Measurements from ENCODE around the gene PRAMEF8. TPM values are rescaled to one million over a fixed set of nuclear protein-coding genes. Genes with fewer than 3 reads are reported as not detected.
"Not testable (repeated sequence)": the region's sequence is repeated elsewhere in the genome, so short reads cannot be mapped to it uniquely, and the experiment has no call there.

The PRAMEF8 gene
- not detected for polyA plus RNA-seq (ENCODE audit: low read depth in 6 of 6)

GRCh38 chr1:13285037-13285436 lies at the start of gene PRAMEF8:
Gene PRAMEF8, minus strand, starts transcription at chr1:13285137. Its CDS starts 1,046 bp downstream, at chr1:13284091.
- not testable (repeated sequence) for H3K27ac Mint-ChIP-seq; H3K4me1 Mint-ChIP-seq; DNase-seq; H3K4me3 Mint-ChIP-seq; H3K36me3 Mint-ChIP-seq; ATAC-seq (ENCODE audit: low read depth in 2 of 2); H3K27me3 Mint-ChIP-seq; H3K9me3 Mint-ChIP-seq

GRCh38 chr1:13315281-13315680 lies 30.3 kb upstream of the PRAMEF8 start, which contains the start of gene PRAMEF15:
Gene PRAMEF15, plus strand, starts transcription at chr1:13315581. Its CDS starts 2,827 bp downstream, at chr1:13318408.
- not testable (repeated sequence) for DNase-seq; H3K36me3 Mint-ChIP-seq; H3K27me3 Mint-ChIP-seq; H3K27ac Mint-ChIP-seq; ATAC-seq (ENCODE audit: low read depth in 2 of 2); H3K9me3 Mint-ChIP-seq; H3K4me3 Mint-ChIP-seq; H3K4me1 Mint-ChIP-seq

- not testable (repeated sequence) for H3K27me3 Mint-ChIP-seq; H3K4me1 Mint-ChIP-seq; H3K9me3 Mint-ChIP-seq; ATAC-seq (ENCODE audit: low read depth in 2 of 2); H3K4me3 Mint-ChIP-seq; DNase-seq; H3K27ac Mint-ChIP-seq; H3K36me3 Mint-ChIP-seq
These were observed 18.3 kb upstream of the PRAMEF8 start, which contains the start of gene PRAMEF33 for GRCh38 chr1:13303239-13303638. Gene PRAMEF33, plus strand, starts transcription at chr1:13303539. Its CDS starts 2,416 bp downstream, at chr1:13305955.

- H3K36me3 Mint-ChIP-seq; H3K4me3 Mint-ChIP-seq; ATAC-seq (ENCODE audit: low read depth in 2 of 2); DNase-seq; H3K27ac Mint-ChIP-seq; H3K27me3 Mint-ChIP-seq; H3K9me3 Mint-ChIP-seq; H3K4me1 Mint-ChIP-seq: not testable (repeated sequence)
These were observed 17.3 kb upstream of the PRAMEF8 start for GRCh38 chr1:13302197-13302596.

GRCh38 chr1:13298699-13299098 lies 13.8 kb upstream of the PRAMEF8 start:
- ATAC-seq (ENCODE audit: low read depth in 2 of 2); H3K9me3 Mint-ChIP-seq; H3K27ac Mint-ChIP-seq; DNase-seq; H3K36me3 Mint-ChIP-seq; H3K4me3 Mint-ChIP-seq; H3K27me3 Mint-ChIP-seq; H3K4me1 Mint-ChIP-seq: not testable (repeated sequence)

- not testable (repeated sequence) for H3K27me3 Mint-ChIP-seq; H3K36me3 Mint-ChIP-seq; DNase-seq; ATAC-seq (ENCODE audit: low read depth in 2 of 2); H3K4me1 Mint-ChIP-seq; H3K9me3 Mint-ChIP-seq; H3K27ac Mint-ChIP-seq; H3K4me3 Mint-ChIP-seq
These were observed 12.4 kb upstream of the PRAMEF8 start for GRCh38 chr1:13297216-13297931.

GRCh38 chr1:13289030-13289429 lies 4.1 kb upstream of the PRAMEF8 start:
- H3K27me3 Mint-ChIP-seq; H3K9me3 Mint-ChIP-seq; H3K4me1 Mint-ChIP-seq; H3K4me3 Mint-ChIP-seq; ATAC-seq (ENCODE audit: low read depth in 2 of 2); H3K27ac Mint-ChIP-seq; H3K36me3 Mint-ChIP-seq; DNase-seq: not testable (repeated sequence)

- not testable (repeated sequence) for H3K9me3 Mint-ChIP-seq; H3K4me1 Mint-ChIP-seq; H3K27me3 Mint-ChIP-seq; DNase-seq; H3K36me3 Mint-ChIP-seq; H3K27ac Mint-ChIP-seq; H3K4me3 Mint-ChIP-seq; ATAC-seq (ENCODE audit: low read depth in 2 of 2)
These were observed 5.3 kb downstream of the PRAMEF8 start for GRCh38 chr1:13279617-13280016.

GRCh38 chr1:13277016-13277415 lies 7.9 kb downstream of the PRAMEF8 start:
- H3K27me3 Mint-ChIP-seq; ATAC-seq (ENCODE audit: low read depth in 2 of 2); DNase-seq; H3K36me3 Mint-ChIP-seq; H3K4me3 Mint-ChIP-seq; H3K27ac Mint-ChIP-seq; H3K4me1 Mint-ChIP-seq; H3K9me3 Mint-ChIP-seq: not testable (repeated sequence)

GRCh38 chr1:13265124-13265523 lies 19.8 kb downstream of the PRAMEF8 start:
- H3K4me1 Mint-ChIP-seq; H3K4me3 Mint-ChIP-seq; H3K27ac Mint-ChIP-seq; H3K36me3 Mint-ChIP-seq; H3K27me3 Mint-ChIP-seq; DNase-seq; ATAC-seq (ENCODE audit: low read depth in 2 of 2); H3K9me3 Mint-ChIP-seq: not testable (repeated sequence)

GRCh38 chr1:13253898-13254297 lies 31.0 kb downstream of the PRAMEF8 start, which contains the start of gene PRAMEF5:
Gene PRAMEF5, plus strand, starts transcription at chr1:13254198. Its CDS starts 5,071 bp downstream, at chr1:13259269.
- DNase-seq; H3K27me3 Mint-ChIP-seq; H3K36me3 Mint-ChIP-seq; H3K9me3 Mint-ChIP-seq; H3K4me3 Mint-ChIP-seq; H3K27ac Mint-ChIP-seq; H3K4me1 Mint-ChIP-seq; ATAC-seq (ENCODE audit: low read depth in 2 of 2): not testable (repeated sequence)

- H3K27me3 Mint-ChIP-seq = peaks cover 0 to 15% (median 11%) of the 10 kb centered on the region in 3 donors
- H3K36me3 Mint-ChIP-seq; H3K4me1 Mint-ChIP-seq; ATAC-seq (ENCODE audit: low read depth in 2 of 2); H3K9me3 Mint-ChIP-seq; H3K4me3 Mint-ChIP-seq; H3K27ac Mint-ChIP-seq; DNase-seq: not testable (repeated sequence)
These were observed 37.8 kb downstream of the PRAMEF8 start for GRCh38 chr1:13247122-13247521.

GRCh38 chr1:13246554-13246871 lies 38.4 kb downstream of the PRAMEF8 start:
- not testable (repeated sequence) for DNase-seq; H3K9me3 Mint-ChIP-seq; H3K4me1 Mint-ChIP-seq; H3K4me3 Mint-ChIP-seq; H3K27ac Mint-ChIP-seq; ATAC-seq (ENCODE audit: low read depth in 2 of 2); H3K36me3 Mint-ChIP-seq
- H3K27me3 Mint-ChIP-seq = peaks cover 0 to 15% (median 11%) of the 10 kb centered on the region in 3 donors

GRCh38 chr1:13245841-13246553 lies 38.9 kb downstream of the PRAMEF8 start:
- peaks cover 0 to 15% (median 11%) of the 10 kb centered on the region in 3 donors for H3K27me3 Mint-ChIP-seq
- not testable (repeated sequence) for ATAC-seq (ENCODE audit: low read depth in 2 of 2); H3K4me3 Mint-ChIP-seq; H3K27ac Mint-ChIP-seq; H3K36me3 Mint-ChIP-seq; DNase-seq; H3K4me1 Mint-ChIP-seq; H3K9me3 Mint-ChIP-seq
